Measurements from ENCODE around the gene CGNL1.

Gene CGNL1

DNA sequence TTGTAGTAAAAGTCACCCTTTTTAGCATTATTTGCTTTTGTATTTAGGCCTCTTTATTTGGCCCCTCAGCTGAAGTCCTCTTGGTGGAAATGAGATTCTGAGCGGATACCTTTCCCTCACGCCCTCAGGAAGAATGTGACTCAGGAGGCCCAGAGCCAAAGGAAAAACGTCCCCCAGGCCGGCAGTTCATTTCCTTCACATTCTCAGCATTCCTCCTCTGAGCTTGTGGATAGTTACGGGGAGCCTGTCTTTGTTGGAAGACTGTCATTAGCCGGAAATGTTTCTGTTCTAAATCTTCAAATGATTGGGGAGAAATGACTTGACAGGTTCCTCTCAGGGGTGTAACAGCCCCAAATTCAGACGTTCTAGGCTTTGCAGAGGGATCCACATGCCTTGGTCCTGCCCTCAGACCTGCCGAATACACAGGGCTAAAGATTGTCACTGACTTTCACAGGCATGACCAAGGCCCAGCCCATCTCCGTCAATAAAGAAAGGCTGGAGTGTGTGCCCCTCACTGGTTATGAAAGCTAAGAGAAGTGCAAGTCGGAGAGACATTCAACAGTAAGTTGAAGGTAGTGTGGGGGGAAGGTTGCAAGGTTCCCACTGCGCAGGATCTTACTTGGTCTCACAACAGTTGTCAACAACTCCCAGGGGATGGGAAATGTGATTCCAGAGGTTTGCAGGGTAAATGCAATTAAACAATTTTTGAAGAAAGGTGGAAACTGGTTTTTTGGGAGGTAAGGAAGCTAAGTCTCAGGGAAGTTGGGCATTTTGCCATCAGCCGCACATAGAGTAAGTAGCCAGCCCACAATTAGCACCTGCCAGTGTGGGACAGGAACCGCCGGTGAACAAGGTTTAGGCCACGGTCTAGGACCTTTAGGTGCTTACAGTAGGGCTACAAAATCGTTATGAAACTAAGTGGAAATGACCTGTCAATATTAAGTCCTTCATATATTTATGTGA, 175.7 kb downstream of the CGNL1 start:
- Histone ChIP-seq H3K9me2 (replicated peaks; ENCODE audit: insufficient read depth, low read length) (no peaks in the 10 kb centered on the region), H3K4me3 (ENCODE audit: low read length) (no peak overlapping the region), H3F3A (ENCODE audit: insufficient read depth, low read length) (no peaks in the 10 kb centered on the region), H4K20me1 (ENCODE audit: insufficient read depth, low read length) (no peaks in the 10 kb centered on the region), H3K9me3 (replicated peaks; ENCODE audit: insufficient read depth, low read length) (no peaks in the 10 kb centered on the region), H2AFZ (ENCODE audit: low read length) (no peak overlapping the region), H3K4me2 (ENCODE audit: low read depth, low read length) (no peak overlapping the region), H3K4me1 (ENCODE audit: low read length) (no peaks in the 10 kb centered on the region), H3K36me3 (replicated peaks; ENCODE audit: insufficient read depth, low read length) (no peaks in the 10 kb centered on the region), H3K79me2 (ENCODE audit: low read length) (no peaks in the 10 kb centered on the region), H3K27me3 (replicated peaks; ENCODE audit: insufficient read depth, low read length) (no peaks in the 10 kb centered on the region), H3K27ac (ENCODE audit: low read length) (no peak overlapping the region), H3K9ac (ENCODE audit: low read length) (no peak overlapping the region)
- TF ChIP-seq EZH2phosphoT487 (IDR thresholded peaks at IDR 0.05; ENCODE audit: low read length) (no peak), EZH2 (optimal IDR thresholded peaks at IDR 0.05; ENCODE audit: low read depth, low read length) (no peak)
- TF ChIP-seq, protein P1, sequence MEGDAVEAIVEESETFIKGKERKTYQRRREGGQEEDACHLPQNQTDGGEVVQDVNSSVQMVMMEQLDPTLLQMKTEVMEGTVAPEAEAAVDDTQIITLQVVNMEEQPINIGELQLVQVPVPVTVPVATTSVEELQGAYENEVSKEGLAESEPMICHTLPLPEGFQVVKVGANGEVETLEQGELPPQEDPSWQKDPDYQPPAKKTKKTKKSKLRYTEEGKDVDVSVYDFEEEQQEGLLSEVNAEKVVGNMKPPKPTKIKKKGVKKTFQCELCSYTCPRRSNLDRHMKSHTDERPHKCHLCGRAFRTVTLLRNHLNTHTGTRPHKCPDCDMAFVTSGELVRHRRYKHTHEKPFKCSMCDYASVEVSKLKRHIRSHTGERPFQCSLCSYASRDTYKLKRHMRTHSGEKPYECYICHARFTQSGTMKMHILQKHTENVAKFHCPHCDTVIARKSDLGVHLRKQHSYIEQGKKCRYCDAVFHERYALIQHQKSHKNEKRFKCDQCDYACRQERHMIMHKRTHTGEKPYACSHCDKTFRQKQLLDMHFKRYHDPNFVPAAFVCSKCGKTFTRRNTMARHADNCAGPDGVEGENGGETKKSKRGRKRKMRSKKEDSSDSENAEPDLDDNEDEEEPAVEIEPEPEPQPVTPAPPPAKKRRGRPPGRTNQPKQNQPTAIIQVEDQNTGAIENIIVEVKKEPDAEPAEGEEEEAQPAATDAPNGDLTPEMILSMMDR (IDR thresholded peaks at IDR 0.05; ENCODE audit: low read length), result no peak
- no peak for DNase-seq

- Histone ChIP-seq H3K4me1 (ENCODE audit: low read length) (no peaks in the 10 kb centered on the region), H3K27ac (ENCODE audit: low read length) (no peak overlapping the region), H3K36me3 (replicated peaks; ENCODE audit: insufficient read depth, low read length) (no peaks in the 10 kb centered on the region), H3K79me2 (ENCODE audit: low read length) (no peaks in the 10 kb centered on the region), H3K9me2 (replicated peaks; ENCODE audit: insufficient read depth, low read length) (no peaks in the 10 kb centered on the region), H3K4me3 (ENCODE audit: low read length) (no peak overlapping the region), H3K27me3 (replicated peaks; ENCODE audit: insufficient read depth, low read length) (no peaks in the 10 kb centered on the region), H3K9me3 (replicated peaks; ENCODE audit: insufficient read depth, low read length) (no peaks in the 10 kb centered on the region), H3F3A (ENCODE audit: insufficient read depth, low read length) (no peaks in the 10 kb centered on the region), H3K9ac (ENCODE audit: low read length) (no peak overlapping the region), H3K4me2 (ENCODE audit: low read depth, low read length) (no peak overlapping the region), H4K20me1 (ENCODE audit: insufficient read depth, low read length) (no peaks in the 10 kb centered on the region), H2AFZ (ENCODE audit: low read length) (no peak overlapping the region)
- DNase-seq, result no peak
- TF ChIP-seq EZH2phosphoT487 (IDR thresholded peaks at IDR 0.05; ENCODE audit: low read length) (no peak), EZH2 (optimal IDR thresholded peaks at IDR 0.05; ENCODE audit: low read depth, low read length) (no peak)
- TF ChIP-seq, protein P1 (IDR thresholded peaks at IDR 0.05; ENCODE audit: low read length), result no peak
These were observed 176.5 kb downstream of the CGNL1 start for GRCh38 chr15:57552678-57553334.

DNA sequence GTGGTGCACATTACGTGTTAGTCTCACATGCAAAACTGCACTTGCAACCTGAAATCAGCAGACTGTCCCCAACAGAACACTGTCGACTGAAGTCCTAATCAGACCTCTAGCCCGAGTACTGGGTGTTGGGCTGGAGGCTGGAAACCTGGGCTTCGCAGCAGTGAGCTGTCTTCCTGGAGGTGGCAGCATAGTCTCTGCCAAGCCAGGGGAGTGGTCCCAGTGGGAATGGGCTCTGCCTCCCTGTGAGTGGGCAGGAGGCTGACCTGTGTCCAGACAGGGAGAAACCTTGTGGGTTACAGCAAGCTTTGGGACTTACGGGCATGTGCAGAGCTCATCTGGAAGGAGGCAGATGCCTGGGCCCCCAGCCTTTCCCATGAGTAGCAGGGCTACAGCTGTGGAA, 177.2 kb downstream of the CGNL1 start:
- Histone ChIP-seq H3K27ac (ENCODE audit: low read length) (no peak overlapping the region), H3K9me2 (replicated peaks; ENCODE audit: insufficient read depth, low read length) (no peaks in the 10 kb centered on the region)
- DNase-seq, result no peak

More for the DNA sequence above, 177.2 kb downstream of the CGNL1 start:
- Histone ChIP-seq H3K27me3 (replicated peaks; ENCODE audit: insufficient read depth, low read length) (no peaks in the 10 kb centered on the region), H3K4me2 (ENCODE audit: low read depth, low read length) (no peak overlapping the region), H2AFZ (ENCODE audit: low read length) (no peak overlapping the region), H4K20me1 (ENCODE audit: insufficient read depth, low read length) (no peaks in the 10 kb centered on the region), H3K36me3 (replicated peaks; ENCODE audit: insufficient read depth, low read length) (no peaks in the 10 kb centered on the region), H3K79me2 (ENCODE audit: low read length) (no peaks in the 10 kb centered on the region), H3K9ac (ENCODE audit: low read length) (no peak overlapping the region), H3K9me3 (replicated peaks; ENCODE audit: insufficient read depth, low read length) (no peaks in the 10 kb centered on the region), H3K4me1 (ENCODE audit: low read length) (no peaks in the 10 kb centered on the region), H3F3A (ENCODE audit: insufficient read depth, low read length) (no peaks in the 10 kb centered on the region), H3K4me3 (ENCODE audit: low read length) (no peak overlapping the region)
- no peak for TF ChIP-seq EZH2 (optimal IDR thresholded peaks at IDR 0.05; ENCODE audit: low read depth, low read length)
- TF ChIP-seq EZH2phosphoT487 (IDR thresholded peaks at IDR 0.05; ENCODE audit: low read length), result no peak
- TF ChIP-seq, protein P1 (IDR thresholded peaks at IDR 0.05; ENCODE audit: low read length), result no peak
